ENCODE data around the gene CDX1.

Gene CDX1

GRCh38 chr5:150210644-150211043 is 44.1 kb downstream of the CDX1 start:
- no peak overlapping the region for H3K4me3 ChIP-seq (ENCODE audit: low read depth, low read length)
- DNase-seq (ENCODE audit: low read depth), result no peak
- TF ChIP-seq CTCF (conservative IDR thresholded peaks at IDR 0.05; ENCODE audit: low read depth, low read length), result no peak

- H3K4me3 ChIP-seq (ENCODE audit: low read depth, low read length), result no peak overlapping the region
- no peak for DNase-seq (ENCODE audit: low read depth)
- TF ChIP-seq CTCF (conservative IDR thresholded peaks at IDR 0.05; ENCODE audit: low read depth, low read length), result no peak
These were observed 44.8 kb downstream of the CDX1 start for GRCh38 chr5:150211156-150212030.

- peak; percentile 56 for DNase-seq (ENCODE audit: low read depth)
- no peak overlapping the region for H3K4me3 ChIP-seq (ENCODE audit: low read depth, low read length)
- no peak for TF ChIP-seq CTCF (conservative IDR thresholded peaks at IDR 0.05; ENCODE audit: low read depth, low read length)
These were observed 47.0 kb downstream of the CDX1 start for GRCh38 chr5:150213530-150213929.

- no peak overlapping the region for H3K4me3 ChIP-seq (ENCODE audit: low read depth, low read length)
- peak; percentile 52 for DNase-seq (ENCODE audit: low read depth)
- TF ChIP-seq CTCF (conservative IDR thresholded peaks at IDR 0.05; ENCODE audit: low read depth, low read length), result peak; percentile 31
These were observed 47.7 kb downstream of the CDX1 start for GRCh38 chr5:150214289-150214688.

GRCh38 chr5:150215979-150216944 is 49.7 kb downstream of the CDX1 start:
- TF ChIP-seq CTCF (conservative IDR thresholded peaks at IDR 0.05; ENCODE audit: low read depth, low read length), result no peak
- DNase-seq (ENCODE audit: low read depth), result no peak

GRCh38 chr5:150217038-150217437 is 50.5 kb downstream of the CDX1 start:
- TF ChIP-seq CTCF (conservative IDR thresholded peaks at IDR 0.05; ENCODE audit: low read depth, low read length), result no peak
- no peak overlapping the region for H3K4me3 ChIP-seq (ENCODE audit: low read depth, low read length)
- no peak for DNase-seq (ENCODE audit: low read depth)

More at GRCh38 chr5:150215979-150216944, 49.7 kb downstream of the CDX1 start:
- no peak overlapping the region for H3K4me3 ChIP-seq (ENCODE audit: low read depth, low read length)
